Stimulated activated naive CD4-positive, alpha-beta T cell (primary cell): ENCODE data around the gene TMEM11.

Source experiments
- DNase-seq, 6 experiments: peaks; one replicate each; lab custom pipeline; 2025; lab: John Stamatoyannopoulos, UW

The TMEM11 gene, protein sequence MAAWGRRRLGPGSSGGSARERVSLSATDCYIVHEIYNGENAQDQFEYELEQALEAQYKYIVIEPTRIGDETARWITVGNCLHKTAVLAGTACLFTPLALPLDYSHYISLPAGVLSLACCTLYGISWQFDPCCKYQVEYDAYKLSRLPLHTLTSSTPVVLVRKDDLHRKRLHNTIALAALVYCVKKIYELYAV

DNA sequence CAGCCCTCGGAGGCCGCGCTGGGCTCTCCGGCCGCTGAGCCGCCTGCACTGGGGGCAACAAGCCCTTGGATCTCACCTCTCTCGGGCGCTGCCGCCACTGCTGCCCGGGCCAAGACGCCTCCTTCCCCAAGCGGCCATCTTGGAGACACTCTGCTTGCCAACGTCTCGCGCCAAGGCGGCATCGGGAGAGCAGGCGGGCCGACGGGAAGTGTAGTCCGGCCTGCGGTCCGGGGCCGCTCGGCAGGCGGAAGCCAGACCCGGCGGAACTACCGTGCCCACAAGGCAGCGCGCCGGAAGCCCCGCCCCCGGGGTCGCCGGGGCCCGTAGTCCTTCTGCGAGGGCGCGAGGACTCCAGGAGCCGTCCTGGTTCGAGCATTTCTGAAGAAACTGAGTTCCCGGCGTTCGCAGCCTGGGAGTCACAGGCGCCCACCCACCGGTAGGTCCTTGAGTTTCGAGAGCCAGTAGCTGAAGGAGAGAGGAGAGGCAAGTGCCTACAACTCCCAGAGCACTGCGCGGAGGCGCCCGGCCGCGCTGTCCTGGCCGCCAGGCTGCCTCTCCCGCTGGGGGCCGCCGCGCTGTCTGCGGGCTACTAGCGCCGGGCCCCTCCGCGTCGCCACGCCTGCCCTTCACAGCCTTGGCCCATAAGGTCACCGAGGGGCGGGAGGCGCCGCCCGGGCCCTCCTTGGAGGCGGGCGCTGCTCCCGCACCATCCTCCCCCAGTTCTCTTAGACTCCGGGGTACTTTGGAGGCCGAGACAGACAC lies at the start of gene TMEM11:
Gene TMEM11, minus strand, starts transcription at position 147 of the 762 bp plus-strand sequence. Its CDS starts 9 bp downstream, at position 138.
- peak; percentile 86 to 94 (median 92) for DNase-seq

DNA sequence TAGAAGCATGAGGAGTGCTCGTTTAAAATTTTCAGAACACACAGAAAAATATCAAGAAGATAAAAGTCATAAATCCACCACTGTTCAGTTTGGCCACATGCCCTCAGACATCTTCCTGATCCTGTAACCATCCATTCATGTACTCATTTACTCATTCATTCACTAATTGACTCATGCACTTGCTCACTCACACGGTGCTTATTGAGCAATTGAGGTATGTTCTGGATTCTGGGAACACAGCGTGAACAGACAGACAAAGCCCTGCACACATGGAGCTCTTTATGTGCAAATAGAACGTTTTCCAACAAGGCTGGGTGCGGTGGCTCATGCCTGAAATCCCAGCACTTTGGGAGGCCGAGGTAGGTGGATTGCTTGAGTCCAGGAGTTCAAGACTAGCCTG lies 49.4 kb upstream of the TMEM11 start:
- DNase-seq: no peak

DNA sequence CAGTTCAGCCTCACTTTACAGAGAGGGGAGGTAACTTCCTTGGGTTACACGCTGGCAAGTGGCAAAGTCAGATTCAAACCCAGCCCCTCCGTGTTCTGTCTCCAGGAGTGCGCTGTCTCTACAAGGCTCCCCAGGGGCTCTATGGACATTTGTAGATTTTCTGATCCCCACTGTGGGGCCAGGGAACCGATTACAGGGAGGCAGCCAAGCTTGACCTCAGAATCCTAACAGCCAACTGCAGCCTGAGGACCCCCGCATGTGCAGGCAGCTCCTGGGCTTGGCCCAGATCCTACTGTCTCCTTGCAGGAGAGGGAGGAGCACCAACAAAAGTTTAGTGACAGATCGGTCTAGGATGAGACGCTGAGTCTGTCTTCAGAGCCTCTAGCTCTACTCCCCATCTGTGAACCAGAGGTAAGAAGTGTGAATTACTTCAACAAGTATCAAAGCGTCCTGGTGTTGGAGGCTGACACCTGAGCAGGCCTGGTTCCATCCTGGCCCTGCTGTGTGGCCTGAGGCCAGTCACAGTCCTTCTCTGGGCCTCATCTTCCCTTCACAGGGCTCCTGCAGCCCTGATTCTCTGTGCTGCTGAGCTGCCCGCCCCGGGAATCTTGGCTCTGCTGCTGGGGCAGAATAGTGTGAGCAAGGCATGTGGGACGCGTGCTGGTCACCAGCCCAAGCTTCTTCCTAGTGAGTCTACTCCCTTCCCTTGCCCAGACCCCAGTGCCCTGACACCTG lies 48.5 kb upstream of the TMEM11 start:
- no peak for DNase-seq

DNA sequence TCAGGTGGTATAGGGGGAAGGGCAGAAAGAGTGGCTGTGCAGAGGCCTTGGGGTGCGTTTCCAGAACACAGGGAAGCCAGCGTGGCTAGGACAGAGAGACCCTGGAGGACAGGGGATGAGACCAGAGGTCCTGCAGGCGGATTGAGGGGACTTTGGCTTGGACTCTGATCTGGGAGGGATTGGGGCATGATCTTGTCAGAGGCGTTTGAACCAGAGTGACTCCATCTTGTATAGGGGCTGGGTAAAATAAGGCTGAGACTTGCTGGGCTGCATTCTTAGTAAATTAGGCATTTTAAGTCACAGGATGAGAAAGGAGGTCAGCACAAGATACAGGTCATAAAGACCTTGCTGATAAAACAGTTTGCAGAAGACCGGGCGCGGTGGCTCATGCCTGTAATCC lies 44.6 kb upstream of the TMEM11 start:
- no peak for DNase-seq

DNA sequence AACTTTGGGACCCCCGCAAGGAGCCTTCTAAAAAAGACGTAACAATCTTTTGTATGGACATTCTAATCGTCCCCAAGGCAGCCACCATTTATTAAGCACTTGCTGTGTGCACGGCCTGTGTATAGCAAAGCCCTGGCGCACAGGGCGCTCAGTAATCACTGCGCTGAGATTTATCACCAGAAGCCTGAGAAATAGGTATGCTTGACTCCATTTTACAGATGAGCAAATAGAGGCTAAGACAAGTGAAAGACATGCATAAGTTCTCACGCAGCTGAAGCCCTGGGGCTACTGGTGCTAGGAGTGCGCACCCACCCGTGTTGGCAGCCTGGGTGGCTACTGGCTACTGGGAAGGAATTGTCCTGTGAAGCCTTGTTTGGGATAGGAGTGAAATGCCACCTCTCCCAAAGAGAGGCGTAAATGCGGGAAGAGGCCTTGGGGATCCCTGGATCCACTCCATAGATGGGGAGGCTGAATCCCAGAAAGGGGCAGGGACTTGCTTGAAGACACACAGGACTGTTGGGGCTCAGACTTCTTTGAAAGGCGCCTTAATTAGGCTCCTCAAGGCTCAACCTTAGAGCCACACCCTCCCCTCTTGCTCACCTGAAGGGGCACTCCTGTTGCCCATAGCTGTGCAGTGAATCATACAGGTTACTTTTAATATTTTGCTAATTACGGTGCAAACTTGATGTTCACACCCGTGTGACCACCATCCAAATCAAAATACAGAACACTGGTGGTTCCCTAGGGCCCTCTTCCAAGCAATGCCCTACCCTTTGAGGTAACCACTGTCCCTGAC lies 39.9 kb upstream of the TMEM11 start:
- no peak for DNase-seq

DNA sequence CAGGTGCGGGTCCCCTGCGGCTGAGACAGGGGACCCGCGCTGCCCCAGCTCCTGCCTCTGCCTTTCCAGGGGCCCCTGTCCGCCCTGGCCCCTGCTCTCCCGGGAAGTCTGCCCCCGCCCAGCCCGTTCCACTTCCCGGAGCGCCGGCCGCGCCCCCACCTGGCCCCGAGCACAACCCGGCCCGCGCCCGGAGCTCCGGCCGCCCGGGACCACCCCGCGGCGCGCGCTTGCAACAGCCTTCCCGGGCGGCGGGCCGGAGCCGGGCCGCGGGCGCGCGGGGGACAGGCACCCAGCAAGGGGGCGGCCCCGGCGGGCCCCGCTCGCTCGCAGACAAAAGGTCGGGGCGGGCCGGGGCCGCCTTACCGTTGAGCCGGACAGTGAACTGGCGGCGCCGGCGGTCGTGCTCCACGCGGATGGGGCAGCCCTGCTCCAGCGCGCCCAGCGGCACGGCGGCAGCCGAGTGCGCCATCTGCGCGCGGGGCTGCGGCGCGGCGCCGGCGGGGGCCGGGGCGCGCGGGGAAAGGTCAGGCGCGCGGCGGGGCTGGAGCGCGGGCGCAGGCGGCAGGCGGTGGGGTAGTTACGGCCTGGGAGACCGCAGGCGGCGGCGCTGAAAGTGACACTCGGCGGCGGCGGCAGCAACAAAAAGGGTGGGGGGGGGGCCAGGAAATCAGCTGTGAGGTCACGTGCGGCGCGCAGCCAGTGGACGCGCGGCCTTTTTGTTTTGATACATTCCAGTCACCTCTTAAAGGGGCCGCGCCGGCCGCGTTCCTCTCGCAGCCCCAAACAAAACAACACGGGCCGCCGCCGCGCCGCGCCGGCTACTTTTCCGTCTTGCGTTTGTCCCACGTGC lies 39.1 kb upstream of the TMEM11 start, which contains the start of gene NATD1:
Gene NATD1, minus strand, starts transcription at position 615 of the 850 bp plus-strand sequence. Its CDS starts 146 bp downstream, at position 469.
- peak; percentile 74 to 84 (median 80) for DNase-seq

DNA sequence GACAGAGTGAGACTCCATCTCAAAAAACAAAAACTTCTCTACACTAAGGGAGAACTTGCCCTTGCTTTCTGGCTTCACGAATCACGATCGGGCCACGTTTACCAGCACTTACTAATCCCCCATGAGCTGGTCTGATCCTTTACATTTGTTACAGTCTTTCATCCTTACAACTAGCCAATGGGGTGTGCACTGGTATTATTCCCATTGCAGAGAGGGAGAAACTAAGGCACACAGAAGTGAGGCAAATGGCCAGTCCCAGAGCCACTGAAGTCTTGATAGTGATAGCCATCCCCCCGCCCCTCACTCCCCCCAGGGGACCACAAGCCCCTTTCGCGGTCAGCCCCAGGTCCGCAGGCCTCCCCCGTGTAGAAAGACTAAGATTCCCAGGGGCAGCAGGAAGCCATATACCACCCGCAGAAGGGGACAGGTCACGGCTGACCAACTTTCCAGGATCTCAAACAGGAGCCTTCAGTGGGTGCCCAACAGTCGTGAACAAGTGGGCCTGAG lies 38.4 kb upstream of the TMEM11 start:
- DNase-seq: peak in 1 of 6 experiments; percentile 22

DNA sequence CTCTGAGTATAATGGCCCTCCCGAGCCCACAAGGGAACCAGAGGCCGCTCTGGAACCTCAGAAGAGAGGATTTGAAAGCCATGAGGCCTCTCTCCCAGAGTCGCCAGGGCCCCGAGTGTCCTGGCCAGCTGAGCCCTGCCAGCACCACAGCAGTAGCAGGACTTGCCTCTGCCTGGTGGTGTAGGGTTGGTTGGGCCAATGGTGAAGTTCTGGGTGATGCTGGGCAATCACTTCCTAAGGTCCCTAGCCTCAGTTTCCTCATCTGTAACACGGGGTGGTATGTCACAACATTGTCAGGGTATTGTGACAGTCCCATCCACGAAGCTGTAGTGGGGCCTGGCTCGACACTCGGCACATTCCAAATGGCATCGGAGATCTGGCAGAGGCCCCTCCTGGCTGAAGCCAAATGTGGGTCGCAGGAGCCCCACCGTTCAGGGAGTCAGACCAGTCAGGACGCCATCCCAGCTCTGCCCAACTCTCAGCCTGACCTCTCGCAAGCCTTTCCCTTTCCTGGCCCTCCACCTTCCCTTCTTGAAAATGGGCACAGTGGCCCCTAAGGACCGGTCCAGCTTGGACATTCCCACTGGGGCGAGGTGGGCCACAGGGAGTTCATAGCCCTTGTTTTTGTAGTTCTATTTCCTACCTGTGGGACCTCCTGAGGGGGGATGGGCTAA lies 37.5 kb upstream of the TMEM11 start:
- no peak for DNase-seq

DNA sequence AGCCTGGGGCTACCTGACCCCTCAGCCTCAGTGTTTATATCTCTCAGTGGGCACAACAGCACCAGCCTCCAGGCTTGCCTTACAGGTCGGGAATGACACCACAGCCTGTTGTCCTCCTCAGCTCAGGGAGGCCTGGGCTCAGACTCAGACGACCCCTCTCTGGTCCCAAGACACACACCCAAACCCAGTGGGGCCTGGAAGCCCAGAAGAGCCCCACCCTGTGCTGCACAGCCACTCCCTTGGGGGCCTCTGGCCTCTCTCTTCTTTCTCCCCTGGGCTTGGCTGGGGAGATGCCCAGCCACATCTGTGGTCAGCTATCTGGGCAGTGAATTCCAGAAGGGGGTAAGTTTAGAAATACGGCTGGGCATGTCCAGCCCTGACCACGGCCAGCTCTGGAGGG lies 36.9 kb upstream of the TMEM11 start:
- DNase-seq: no peak

DNA sequence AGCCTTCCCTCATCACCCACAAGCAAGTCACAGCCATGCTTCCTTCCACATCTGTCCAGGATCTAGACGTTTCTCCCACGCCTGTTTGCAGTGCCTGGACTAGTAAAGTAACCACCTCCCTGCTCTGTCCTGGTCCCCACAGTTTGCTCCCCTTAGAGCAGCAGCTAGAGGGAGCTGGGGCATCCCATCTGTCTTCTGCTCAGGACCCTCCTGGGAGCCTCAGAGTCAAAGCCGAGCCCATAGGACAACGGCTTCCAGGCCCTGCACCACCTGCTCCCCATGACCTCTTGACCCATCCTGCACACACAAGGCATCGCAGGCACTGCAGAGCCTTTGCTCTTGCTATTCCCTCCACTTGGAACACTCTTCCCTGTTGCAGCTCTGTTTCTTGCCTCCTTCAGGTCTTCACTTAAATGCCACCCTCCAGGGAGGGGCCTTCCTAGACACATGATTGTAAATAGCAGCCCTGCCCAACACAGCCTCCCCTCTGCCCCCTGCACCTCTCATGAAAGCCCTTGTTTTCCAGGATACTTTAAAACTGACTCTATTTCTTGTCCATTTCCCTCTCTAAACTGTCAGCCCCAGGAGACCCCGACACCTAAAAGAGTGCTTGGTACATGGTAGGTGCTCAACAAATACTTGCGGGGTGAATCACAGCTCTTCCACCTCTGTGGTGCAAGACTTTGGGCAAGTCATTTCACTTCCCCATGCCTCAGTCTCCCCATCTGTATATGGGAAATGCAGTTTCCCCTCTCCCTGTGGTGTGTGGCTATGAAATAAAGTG lies 36.2 kb upstream of the TMEM11 start:
- DNase-seq: no peak

DNA sequence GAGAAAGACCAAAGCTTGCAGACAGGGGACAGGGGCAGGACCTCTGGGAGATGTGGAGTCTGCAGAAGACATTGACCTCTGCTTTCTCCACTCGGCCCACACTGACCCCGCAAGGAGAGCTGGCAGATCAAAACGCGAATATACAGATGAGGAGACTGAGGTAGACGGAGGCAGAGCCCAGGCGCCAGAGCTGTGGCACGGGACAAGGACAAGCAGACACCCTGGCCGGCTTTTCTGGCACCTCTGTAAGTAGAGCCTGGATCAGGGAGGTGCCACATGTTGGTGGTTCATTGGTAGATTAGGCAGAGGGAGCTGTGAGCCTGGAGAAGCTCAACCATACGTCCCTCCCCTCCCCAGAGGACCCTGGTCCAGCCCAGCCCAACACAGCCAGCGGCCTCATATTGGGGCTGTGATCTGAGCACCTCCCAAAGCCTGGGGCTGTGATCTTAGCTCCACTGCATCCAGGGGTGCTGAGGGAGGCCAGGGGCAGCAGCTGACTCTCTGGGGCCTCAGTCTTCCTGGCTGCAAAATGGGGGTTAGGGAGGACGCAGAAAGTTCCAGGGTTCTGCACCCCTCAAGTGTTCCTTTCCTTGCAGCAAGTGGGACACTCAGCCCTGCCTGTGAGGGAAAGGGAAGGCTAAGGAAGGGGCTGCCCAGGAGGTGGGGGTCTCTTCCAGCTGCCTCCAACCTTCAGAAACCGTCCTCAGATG lies 35.3 kb upstream of the TMEM11 start:
- DNase-seq: no peak

DNA sequence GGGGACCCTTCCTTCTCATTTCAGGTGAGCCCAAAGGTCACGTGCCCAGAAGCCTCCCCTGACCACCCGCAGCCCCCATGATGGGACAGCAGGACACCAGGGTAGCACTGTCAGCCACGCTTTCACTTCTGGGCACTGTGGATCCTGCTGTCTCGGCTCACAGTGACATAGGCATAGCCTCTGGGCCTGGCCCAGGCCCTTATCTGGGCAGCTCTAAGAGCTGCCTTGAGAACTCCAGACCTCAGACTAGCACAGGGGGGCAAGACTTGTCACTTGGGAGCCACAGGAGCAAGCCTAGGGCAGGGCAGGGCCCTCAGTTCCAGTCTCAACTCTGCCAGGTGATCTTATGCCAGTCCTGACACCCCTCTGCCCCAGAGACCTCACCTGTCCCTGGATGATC lies 34.5 kb upstream of the TMEM11 start:
- no peak for DNase-seq

DNA sequence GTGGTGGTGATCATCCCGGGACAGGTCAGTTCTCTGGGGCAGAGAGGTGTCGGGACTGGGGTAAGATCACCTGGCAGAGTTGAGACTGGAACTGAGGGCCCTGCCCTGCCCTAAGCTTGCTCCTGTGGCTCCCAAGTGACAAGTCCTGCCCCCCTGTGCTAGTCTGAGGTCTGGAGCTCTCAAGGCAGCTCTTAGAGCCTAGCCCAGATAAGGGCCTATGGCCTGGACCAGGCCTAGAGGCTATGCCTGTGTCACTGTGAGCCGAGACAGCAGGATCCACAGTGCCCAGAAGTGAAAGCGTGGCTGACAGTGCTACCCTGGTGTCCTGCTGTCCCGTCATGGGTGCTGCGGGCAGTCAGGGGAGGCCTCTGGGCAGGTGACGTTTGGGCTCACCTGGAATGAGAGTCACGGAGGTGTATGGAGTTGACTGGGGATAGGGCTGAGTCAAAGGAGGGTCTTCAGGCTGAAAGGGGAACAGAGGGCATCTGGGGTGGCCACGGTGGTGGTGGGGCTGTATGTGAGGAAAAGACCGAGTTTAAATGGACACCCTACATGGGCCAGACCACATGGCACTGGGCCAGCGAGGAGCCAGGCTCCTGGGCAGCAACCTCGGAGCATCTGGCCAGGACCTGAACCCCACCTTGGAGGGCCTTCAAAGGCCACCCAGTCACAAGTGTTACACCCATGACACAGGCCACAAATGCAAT lies 33.7 kb upstream of the TMEM11 start:
- no peak for DNase-seq

DNA sequence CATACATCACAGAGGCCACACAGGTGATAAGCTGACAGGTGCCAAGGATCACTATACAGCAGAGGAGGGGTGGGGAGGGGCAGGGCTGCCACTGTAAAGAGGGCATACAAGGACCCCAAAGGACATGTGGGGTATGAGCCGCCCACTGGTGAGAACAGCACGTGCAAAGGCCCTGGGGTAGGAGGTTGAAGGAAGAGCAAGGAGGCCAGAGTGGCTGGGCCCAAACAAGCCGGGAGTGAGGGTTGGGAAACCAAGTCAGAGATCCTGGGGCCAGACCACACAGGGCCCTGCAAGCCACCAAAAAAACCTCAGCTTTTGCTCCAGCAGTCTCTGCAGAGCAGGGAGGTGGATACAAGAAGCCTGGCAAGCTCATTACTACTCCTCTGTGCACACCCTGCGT lies 32.7 kb upstream of the TMEM11 start:
- no peak for DNase-seq

DNA sequence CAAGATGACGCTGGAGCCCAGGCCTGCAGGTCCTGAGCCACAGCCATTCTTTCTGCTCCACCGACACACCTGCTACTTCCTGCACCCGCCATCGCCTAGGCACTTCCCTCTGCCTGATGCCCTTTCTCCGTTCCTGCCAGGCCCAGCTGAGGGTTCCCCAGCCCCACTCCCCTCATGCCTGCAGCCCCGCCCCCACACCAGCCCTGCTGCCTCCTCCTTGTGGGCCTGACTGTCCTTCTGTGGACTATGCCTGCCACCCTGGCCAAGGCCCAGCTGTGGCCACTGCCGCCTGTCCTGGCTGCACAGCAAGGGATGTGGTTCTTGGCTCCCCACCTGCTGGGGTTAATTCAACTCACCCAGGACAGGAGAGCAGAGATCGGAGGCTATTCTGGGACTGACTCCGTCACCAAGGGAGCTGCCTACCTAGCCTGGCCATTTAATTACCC lies 31.7 kb upstream of the TMEM11 start:
- no peak for DNase-seq

DNA sequence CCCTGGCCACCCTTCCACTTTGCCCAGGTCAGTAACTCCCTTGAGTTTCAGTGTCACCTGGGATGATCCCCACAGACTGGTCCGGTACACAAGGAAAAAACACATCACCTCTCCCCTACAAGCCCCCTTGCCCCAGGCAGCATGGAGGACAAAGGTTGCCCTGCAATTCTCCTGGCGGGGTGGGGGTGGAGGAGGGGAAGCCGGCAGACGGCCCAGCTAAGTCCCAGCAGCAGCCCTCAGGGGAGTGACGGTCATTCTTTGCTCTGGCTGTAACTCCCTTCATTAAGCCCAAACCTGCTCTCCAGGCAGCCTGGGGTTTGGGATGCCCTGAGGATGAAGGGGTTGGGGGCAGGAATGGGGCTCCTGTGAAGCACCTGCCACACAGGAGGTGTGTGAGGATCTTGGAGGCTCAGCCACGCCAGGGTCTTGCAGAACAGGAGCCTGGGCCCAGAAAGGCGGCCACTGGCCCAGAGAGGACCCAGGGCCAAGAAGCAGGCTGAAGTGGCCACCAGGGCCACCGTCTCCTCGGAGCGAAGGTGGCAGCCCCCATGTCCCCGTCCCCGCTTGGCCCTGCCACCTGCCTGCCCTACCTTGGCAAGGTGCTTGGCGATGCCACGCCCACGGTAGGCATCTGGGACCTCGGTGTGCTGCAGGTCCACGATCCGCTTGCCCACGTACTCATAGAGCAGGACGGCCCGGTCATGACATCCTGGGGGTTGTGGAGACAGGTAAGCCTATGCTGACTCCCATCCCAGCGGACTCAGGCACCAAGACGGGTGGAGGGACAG lies 29.7 kb upstream of the TMEM11 start:
- no peak for DNase-seq

DNA sequence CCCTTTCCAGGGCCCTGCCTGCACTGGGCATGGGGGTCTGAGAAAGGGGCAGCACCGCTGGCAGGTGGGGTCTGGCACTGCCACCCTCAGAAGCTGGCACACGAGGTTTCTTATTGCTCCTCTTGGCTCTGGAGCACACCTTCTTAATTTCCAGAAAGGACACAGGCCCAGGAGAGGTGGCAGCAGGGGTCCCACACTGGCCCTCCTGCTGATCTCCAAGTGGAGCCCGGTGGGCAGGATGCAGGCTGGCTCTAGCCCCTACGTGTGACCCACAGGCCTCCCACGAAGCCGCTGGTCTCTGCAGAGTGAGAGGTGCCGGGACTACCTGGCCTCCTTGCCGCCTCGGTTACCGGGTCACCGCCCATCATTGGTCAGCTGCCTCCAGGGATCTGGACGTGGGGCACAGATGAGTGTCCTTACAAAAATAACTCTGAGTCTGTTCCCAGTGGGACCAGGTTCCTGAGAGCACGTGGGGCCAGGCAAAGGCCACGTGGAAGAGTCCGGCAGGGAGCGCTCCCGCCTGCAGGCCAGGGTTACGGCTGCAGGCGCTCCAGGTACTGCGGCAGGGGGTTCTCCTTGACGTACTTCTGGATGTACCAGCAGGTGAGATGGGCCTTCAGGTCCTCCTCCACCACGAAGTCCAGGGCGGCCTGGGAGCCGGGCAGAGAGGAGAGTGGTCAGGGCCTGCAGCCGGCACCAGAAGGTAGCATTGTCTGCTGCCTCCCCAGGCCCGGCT lies 29.0 kb upstream of the TMEM11 start:
- DNase-seq: no peak
